Heart left ventricle (tissue), 13 donors: Measurements from ENCODE around the gene FAM163A.

Source experiments
- CTCF ChIP-seq, 12 donors: fragments of 200-600 bp; sonication (generic) in 4 of 12; IDR thresholded peaks; one replicate each; pipeline versions ENCODE4 v1.5.0 to v1.8.0; 2018 to 2022; ENCODE audit warnings: antibody characterized with exemption in 12 of 12, mild to moderate bottlenecking in 5 of 12
- POLR2A ChIP-seq, 2 donors: fragments of 450-650 bp; IDR thresholded peaks; one replicate each; pipeline ENCODE4 v1.6.1; 2017; ENCODE audit warnings: antibody characterized with exemption in 2 of 2, mild to moderate bottlenecking in 2 of 2, moderate library complexity in 2 of 2
- donor health status: ischemic (EF 13 %, LVEDD 7.1; RV severe dilation, severe dysfunction).
- donor health status: DM: no; HTN: yes; CAD: no.
- donor health status: DM: no; HTN: no; CAD: no.
- donor health status: ischemic (EF 25% LVEDD 6.9; RV normal size, moderate dysfunction).
- donor health status: ischemic (EF 25% LVEDD 5.7; RV mildly dilated, moderate dysfunction).
- donor health status: ischemic (EF 35%, LVEDD 5.7; RV mildly dilated, moderate dysfunction).
- donor health status: nonischemic (EF 11% LVEDD 7.7; RV severe dilation, severe dysfunction).
- donor health status: DM: yes; HTN: yes; CAD: no.
- donor health status: PGD.
- donor health status: ischemic (EF 29% LVEDD 5.4; RV normal size, mild dysfunction).
- donor health status: nonischemic (EF 23%, LVEDD 6.1; RV moderate dilation, normal function).

DNA sequence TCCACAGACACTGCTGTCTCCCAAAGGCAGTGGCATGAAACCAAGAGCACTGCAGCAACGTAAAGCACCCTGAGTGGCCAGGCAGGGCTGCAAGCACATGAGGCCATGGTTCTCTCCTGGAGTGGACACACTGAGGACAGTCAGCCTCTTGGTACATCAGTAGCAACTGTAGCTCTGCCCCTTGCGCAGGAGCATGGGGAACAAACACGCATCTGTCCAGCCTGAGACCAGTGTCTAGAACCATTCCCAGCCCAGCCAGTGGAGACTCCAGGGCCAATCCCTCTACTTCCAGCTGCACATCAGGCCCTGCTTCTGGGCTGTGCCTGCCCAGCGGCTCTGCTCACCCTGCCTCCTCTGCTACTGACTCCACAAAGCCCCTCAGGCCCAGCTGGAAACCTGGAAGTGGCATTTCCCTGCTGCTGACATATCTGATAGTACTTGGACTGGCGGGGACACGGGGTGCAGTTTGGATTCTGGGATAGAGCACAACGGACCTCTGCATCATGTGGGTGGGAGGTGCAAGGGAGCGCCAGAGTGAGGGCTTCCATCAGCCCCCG is 85.5 kb downstream of the FAM163A start:
- no peak for TF ChIP-seq CTCF (IDR thresholded peaks at IDR 0.05)
- TF ChIP-seq POLR2A (IDR thresholded peaks at IDR 0.05), result no peak
